Fibroblast of lung (primary cell): ENCODE measurements around the gene SUFU. TPM values are rescaled to one million over a fixed set of nuclear protein-coding genes. Genes with fewer than 3 reads are reported as not detected.
A peak's percentile ranks its signal among the peaks of the same experiment; 100 is the strongest.
"Not testable (repeated sequence)": the region's sequence is repeated elsewhere in the genome, so short reads cannot be mapped to it uniquely, and the experiment has no call there.

Experiments
- DNase-seq, 2 donors: peaks; one replicate each; pipeline versions ENCODE4 v3.0.0 to v3.0.0-alpha.2; 2010; ENCODE audit warnings: low read depth in 2 of 2
- H2AFZ ChIP-seq: 2 replicates; pipeline ENCODE4 v1.5.1; 2012; ENCODE audit warnings: low read length, control low read depth, inconsistent platforms
- H3K27ac ChIP-seq: 2 replicates; pipeline ENCODE4 v1.5.1; 2011; ENCODE audit warnings: low read length, control low read depth; ENCODE audit not compliant: insufficient read depth
- H3K27me3 ChIP-seq: 2 replicates; pipeline ENCODE4 v1.5.1; 2011; ENCODE audit warnings: mild to moderate bottlenecking, low read length; ENCODE audit not compliant: control insufficient read depth, insufficient read depth
- H3K36me3 ChIP-seq: 2 replicates; pipeline ENCODE4 v1.5.1; 2011; ENCODE audit warnings: low read length; ENCODE audit not compliant: control insufficient read depth, insufficient read depth
- H3K4me1 ChIP-seq: 2 replicates; pipeline ENCODE4 v1.5.1; 2011; ENCODE audit warnings: low read length; ENCODE audit not compliant: control insufficient read depth, insufficient read depth; ENCODE audit errors: extremely low read depth
- H3K4me2 ChIP-seq: 2 replicates; pipeline ENCODE4 v1.5.1; 2011; ENCODE audit warnings: low read length, control low read depth; ENCODE audit not compliant: insufficient read depth; ENCODE audit errors: extremely low read depth
- H3K4me3 ChIP-seq, 4 experiments: fragments of 200-600 bp in 1 of 4; sonication (generic) in 1 of 4; replicated peaks in 1 of 4; 2 replicates each; pipeline ENCODE4 v1.5.1; 2011 to 2016; ENCODE audit warnings: low read length in 4 of 4, low read depth in 3 of 4, mild to moderate bottlenecking in 3 of 4, control low read depth in 2 of 4, inconsistent platforms in 1 of 4, mixed read lengths in 1 of 4; ENCODE audit not compliant: insufficient read depth in 1 of 4; ENCODE audit errors: control extremely low read depth in 1 of 4
- H3K79me2 ChIP-seq: 2 replicates; pipeline ENCODE4 v1.5.1; 2012; ENCODE audit warnings: mild to moderate bottlenecking, low read length, inconsistent platforms; ENCODE audit not compliant: control insufficient read depth, insufficient read depth
- H3K9ac ChIP-seq: 2 replicates; pipeline ENCODE4 v1.5.1; 2011; ENCODE audit warnings: mild to moderate bottlenecking, low read length, control low read depth; ENCODE audit not compliant: insufficient read depth
- H3K9me3 ChIP-seq: 2 replicates; pipeline ENCODE4 v1.5.1; 2012; ENCODE audit warnings: low read depth, low read length; ENCODE audit not compliant: control insufficient read depth, insufficient read depth
- H4K20me1 ChIP-seq: 2 replicates; pipeline ENCODE4 v1.5.1; 2011; ENCODE audit warnings: low read length; ENCODE audit not compliant: control insufficient read depth, insufficient read depth; ENCODE audit errors: extremely low read depth
- EZH2 ChIP-seq: IDR thresholded peaks from 2 replicates; pipeline ENCODE4 v1.5.1; 2012; ENCODE audit warnings: low read length, control low read depth, mild to moderate bottlenecking; ENCODE audit errors: missing control alignments
- polyA minus RNA-seq: library from RNA; depleted of rRNA, polyadenylated mRNA; stranded (reverse); fragments of >200 nt; gene quantifications from 2 replicates; pipeline ENCODE4 v1.2.3, GENCODE V29; 2011; ENCODE audit warnings: low replicate concordance
- polyA plus RNA-seq, 2 donors: library from polyadenylated mRNA; depleted of rRNA in 1 of 2; stranded (reverse) in 1 of 2; unstranded in 1 of 2; fragments of >200 nt; gene quantifications; 2 replicates each; pipeline ENCODE4 v1.2.1, GENCODE V29; 2011 to 2012; ENCODE audit warnings: missing spikeins in 1 of 2
- total RNA-seq: library from RNA; depleted of rRNA; stranded (reverse); fragments of >200 nt; gene quantifications from 2 replicates; pipeline ENCODE4 v1.2.1, GENCODE V29; 2014
- TF ChIP-seq, protein P1 (sequence below), 2 donors: IDR thresholded peaks in 1 of 2; conservative IDR thresholded peaks in 1 of 2; 1 replicate in 1 of 2; 2 replicates in 1 of 2; pipeline ENCODE4 v1.5.1; 2011 to 2012; ENCODE audit warnings: low read length in 2 of 2, control low read depth in 1 of 2, inconsistent platforms in 1 of 2, low read depth in 1 of 2, mild to moderate bottlenecking in 1 of 2

The SUFU gene
- 2.6 and 4.3 TPM in 2 replicates for total RNA-seq
- 5.6 and 8.2 TPM in 2 replicates for polyA plus RNA-seq
- polyA plus RNA-seq (2012): 8.9 and 11.5 TPM in 2 replicates
- polyA minus RNA-seq: 22.2 and 55.5 TPM in 2 replicates

DNA sequence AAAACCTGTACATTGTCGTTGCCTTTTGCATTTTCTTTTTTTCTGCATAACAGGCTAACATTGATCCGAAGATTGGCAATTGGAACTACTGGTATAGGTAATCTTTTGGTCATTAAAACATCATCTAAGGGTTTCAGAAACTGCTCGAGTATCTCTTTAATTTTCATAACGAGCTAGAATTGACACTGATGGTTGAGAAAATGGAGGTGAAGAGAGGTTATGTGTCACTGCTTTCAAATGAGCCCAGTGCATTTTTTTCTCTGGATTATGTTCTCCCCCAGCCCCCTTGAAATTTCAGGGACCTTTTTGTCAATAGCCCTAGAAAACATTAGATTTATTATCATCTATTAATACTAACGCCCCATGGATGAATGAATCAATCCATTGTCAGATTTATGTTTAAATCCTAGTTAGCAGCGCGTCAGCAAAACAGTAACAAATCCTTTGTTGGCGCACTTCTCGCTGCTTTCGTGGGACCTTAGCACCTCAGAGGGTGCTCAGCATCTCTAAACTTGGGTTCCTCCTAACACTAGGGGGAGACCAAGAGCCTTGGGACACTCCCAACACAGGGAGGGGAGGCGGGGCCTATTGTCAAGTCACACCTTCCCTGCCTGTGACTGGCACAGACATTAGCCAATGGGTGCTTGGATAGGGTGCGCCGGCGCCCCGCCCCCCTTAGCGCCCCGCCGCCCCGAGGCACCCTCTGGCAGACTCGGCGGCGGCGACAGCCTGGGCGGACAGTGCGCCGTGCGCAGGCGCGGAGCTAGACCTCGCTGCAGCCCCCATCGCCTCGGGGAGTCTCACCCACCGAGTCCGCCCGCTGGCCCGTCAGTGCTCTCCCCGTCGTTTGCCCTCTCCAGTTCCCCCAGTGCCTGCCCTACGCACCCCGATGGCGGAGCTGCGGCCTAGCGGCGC, at the start of gene SUFU:
Gene SUFU, plus strand, starts transcription at position 709 of the 915 bp plus-strand sequence. Its CDS starts 181 bp downstream, at position 890.
- peak; percentile 97 to 99 for DNase-seq
- Histone ChIP-seq H3K4me3 (peak within 1 kb of the TSS; percentile 86 to 98 (median 90)), H3K27ac (peak within 1 kb of the TSS; percentile 46), H3K27me3 (no peaks in the 10 kb centered on the region), H4K20me1 (no peaks in the 10 kb centered on the region), H3K4me1 (no peaks in the 10 kb centered on the region), H3K79me2 (peaks cover 54% of the 10 kb centered on the region), H3K9ac (peak within 1 kb of the TSS; percentile 64), H3K36me3 (no peaks in the 10 kb centered on the region), H2AFZ (peak within 1 kb of the TSS; percentile 73), H3K9me3 (no peaks in the 10 kb centered on the region), H3K4me2 (peak within 1 kb of the TSS; percentile 94)
- TF ChIP-seq, protein P1, sequence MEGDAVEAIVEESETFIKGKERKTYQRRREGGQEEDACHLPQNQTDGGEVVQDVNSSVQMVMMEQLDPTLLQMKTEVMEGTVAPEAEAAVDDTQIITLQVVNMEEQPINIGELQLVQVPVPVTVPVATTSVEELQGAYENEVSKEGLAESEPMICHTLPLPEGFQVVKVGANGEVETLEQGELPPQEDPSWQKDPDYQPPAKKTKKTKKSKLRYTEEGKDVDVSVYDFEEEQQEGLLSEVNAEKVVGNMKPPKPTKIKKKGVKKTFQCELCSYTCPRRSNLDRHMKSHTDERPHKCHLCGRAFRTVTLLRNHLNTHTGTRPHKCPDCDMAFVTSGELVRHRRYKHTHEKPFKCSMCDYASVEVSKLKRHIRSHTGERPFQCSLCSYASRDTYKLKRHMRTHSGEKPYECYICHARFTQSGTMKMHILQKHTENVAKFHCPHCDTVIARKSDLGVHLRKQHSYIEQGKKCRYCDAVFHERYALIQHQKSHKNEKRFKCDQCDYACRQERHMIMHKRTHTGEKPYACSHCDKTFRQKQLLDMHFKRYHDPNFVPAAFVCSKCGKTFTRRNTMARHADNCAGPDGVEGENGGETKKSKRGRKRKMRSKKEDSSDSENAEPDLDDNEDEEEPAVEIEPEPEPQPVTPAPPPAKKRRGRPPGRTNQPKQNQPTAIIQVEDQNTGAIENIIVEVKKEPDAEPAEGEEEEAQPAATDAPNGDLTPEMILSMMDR (conservative IDR thresholded peaks at IDR 0.05 in 1 of 2, IDR thresholded peaks at IDR 0.05 in 1 of 2; ENCODE audit: low read depth in 1 of 2, low read length in 2 of 2): peak; percentile 82 to 91
- no peak for TF ChIP-seq EZH2

DNA sequence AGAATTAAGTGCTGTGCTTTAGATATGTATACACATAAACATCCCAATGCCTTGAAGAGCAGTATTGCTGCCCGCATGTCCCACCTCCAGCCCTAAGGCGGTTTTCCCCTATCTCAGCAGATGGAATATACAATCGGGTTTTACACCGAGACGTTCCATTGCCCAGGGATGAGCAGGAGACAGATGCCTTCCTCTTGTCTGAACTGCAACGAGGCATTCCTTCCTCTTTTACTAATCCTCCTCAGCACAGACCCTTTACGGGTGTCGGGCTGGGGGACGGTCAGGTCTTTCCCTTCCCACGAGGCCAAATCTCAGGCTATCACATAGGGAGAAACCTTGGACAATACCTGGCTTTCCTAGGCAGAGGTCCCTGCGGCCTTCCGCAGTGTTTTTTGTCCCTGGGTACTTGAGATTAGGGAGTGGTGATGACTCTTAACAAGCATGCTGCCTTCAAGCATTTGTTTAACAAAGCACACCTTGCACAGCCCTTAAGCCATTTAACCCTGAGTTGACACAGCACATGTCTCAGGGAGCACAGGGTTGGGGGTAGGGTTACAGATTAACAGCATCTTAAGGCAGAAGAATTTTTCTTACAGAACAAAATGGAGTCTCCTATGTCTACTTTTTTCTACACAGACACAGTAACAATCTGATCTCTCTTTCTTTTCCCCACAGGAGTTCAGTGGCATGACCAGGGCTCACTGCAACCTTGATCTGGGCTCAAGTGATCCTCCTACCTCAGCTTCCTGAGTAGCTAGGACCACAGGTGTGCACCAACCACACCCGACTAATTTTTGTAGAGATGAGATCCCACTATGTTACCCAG, 48.9 kb upstream of the SUFU start:
- not testable (repeated sequence) for H3K27ac ChIP-seq, H2AFZ ChIP-seq, H3K4me2 ChIP-seq, DNase-seq, H3K9ac ChIP-seq, H3K79me2 ChIP-seq, H3K9me3 ChIP-seq, H3K4me3 ChIP-seq, H3K27me3 ChIP-seq, H3K36me3 ChIP-seq, H4K20me1 ChIP-seq
- peaks cover 17% of the 10 kb centered on the region for H3K4me1 ChIP-seq

DNA sequence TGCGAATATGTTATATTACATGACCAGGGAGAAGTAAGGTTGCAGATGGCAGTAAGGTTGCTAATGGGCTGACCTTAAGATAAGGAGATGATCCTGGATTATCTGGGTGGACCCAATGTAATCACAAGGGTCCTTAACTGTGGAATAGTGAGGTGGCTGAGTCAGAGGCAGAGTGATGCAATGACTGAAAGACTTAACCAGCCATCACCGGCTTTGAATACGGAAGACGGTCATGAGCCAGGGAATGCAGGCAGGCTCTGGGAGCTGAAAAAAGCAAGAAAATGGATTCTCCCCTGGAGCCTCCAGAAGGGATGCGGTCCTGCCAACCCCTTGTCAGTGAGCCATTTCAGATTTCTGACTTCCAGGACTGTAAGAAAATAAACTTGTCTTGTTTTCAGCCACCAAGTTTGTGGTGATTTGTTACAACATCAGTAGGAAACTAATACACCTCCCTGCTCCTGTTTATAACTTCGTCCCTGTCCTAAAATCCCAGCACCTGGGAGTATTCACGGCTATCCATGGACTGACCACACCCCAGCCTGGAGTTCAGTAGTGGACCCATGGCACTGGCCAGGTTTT, 47.8 kb upstream of the SUFU start:
- Histone ChIP-seq H3K9me3 (no peaks in the 10 kb centered on the region), H3K79me2 (no peaks in the 10 kb centered on the region), H4K20me1 (no peaks in the 10 kb centered on the region), H3K4me1 (peaks cover 17% of the 10 kb centered on the region), H3K36me3 (no peaks in the 10 kb centered on the region), H3K4me3 (no peak overlapping the region), H3K4me2 (no peak overlapping the region), H3K9ac (no peak overlapping the region), H3K27me3 (no peaks in the 10 kb centered on the region), H2AFZ (peak overlapping the region; percentile 19), H3K27ac (peak overlapping the region; percentile 48)
- peak; percentile 83 to 93 for DNase-seq
- TF ChIP-seq, protein P1 (conservative IDR thresholded peaks at IDR 0.05 in 1 of 2, IDR thresholded peaks at IDR 0.05 in 1 of 2; ENCODE audit: low read depth in 1 of 2, low read length in 2 of 2): no peak
- no peak for TF ChIP-seq EZH2
